Spleen (tissue), 11 donors: ENCODE data around the gene ARMC10. TPM values are rescaled to one million over a fixed set of nuclear protein-coding genes. Genes with fewer than 3 reads are reported as not detected.

Source experiments
- DNase-seq: peaks from one replicate; pipeline ENCODE4 v3.0.0-alpha.2; 2020
- H3K27ac ChIP-seq, 8 donors: fragments of 200-600 bp; sonication (generic) in 7 of 8; 1 replicate in 4 of 8; 2 replicates in 4 of 8; pipeline versions ENCODE4 v1.5.0 to v1.8.0; 2016 to 2021; ENCODE audit warnings: inconsistent platforms in 4 of 8, mild to moderate bottlenecking in 4 of 8, moderate library complexity in 1 of 8
- H3K27me3 ChIP-seq, 7 donors: fragments of 200-600 bp; sonication (generic) in 6 of 7; replicated peaks in 1 of 7; 1 replicate in 4 of 7; 2 replicates in 3 of 7; pipeline versions ENCODE4 v1.5.0 to v1.8.0; 2016 to 2021; ENCODE audit warnings: inconsistent platforms in 3 of 7, mild to moderate bottlenecking in 1 of 7
- H3K36me3 ChIP-seq, 6 donors: fragments of 200-600 bp; sonication (generic) in 5 of 6; 1 replicate in 4 of 6; 2 replicates in 2 of 6; pipeline versions ENCODE4 v1.5.0 to v1.8.0; 2016 to 2021; ENCODE audit warnings: inconsistent platforms in 2 of 6
- H3K4me1 ChIP-seq, 6 donors: fragments of 200-600 bp; sonication (generic) in 5 of 6; 1 replicate in 3 of 6; 2 replicates in 3 of 6; pipeline versions ENCODE4 v1.5.0 to v1.8.0; 2016 to 2021; ENCODE audit warnings: inconsistent platforms in 3 of 6
- H3K4me3 ChIP-seq, 8 donors: fragments of 200-600 bp; sonication (generic) in 7 of 8; 1 replicate in 4 of 8; 2 replicates in 4 of 8; pipeline versions ENCODE4 v1.5.0 to v1.8.0; 2016 to 2021; ENCODE audit warnings: inconsistent platforms in 4 of 8, mild to moderate bottlenecking in 4 of 8, moderate library complexity in 2 of 8
- H3K9me3 ChIP-seq, 8 donors: fragments of 200-600 bp; sonication (generic) in 7 of 8; 1 replicate in 4 of 8; 2 replicates in 4 of 8; pipeline versions ENCODE4 v1.5.0 to v1.8.0; 2016 to 2021; ENCODE audit warnings: inconsistent platforms in 4 of 8
- CTCF ChIP-seq, 11 experiments: fragments of 200-600 bp in 7 of 11; fragments of 450-650 bp in 4 of 11; sonication (generic) in 4 of 11; IDR thresholded peaks in 8 of 11; conservative IDR thresholded peaks in 3 of 11; 1 replicate in 7 of 11; 2 replicates in 4 of 11; pipeline versions ENCODE4 v1.4.0 to v1.8.0; 2016 to 2021; ENCODE audit warnings: antibody characterized with exemption in 11 of 11, inconsistent platforms in 4 of 11, mild to moderate bottlenecking in 1 of 11
- POLR2A ChIP-seq, 3 donors: fragments of 450-650 bp; IDR thresholded peaks; one replicate each; pipeline ENCODE4 v1.5.1; 2017; ENCODE audit warnings: antibody characterized with exemption in 3 of 3, mild to moderate bottlenecking in 1 of 3
- POLR2AphosphoS5 ChIP-seq, 3 donors: sonication (generic); formaldehyde crosslinking; IDR thresholded peaks; one replicate each; pipeline ENCODE4 v1.5.1; 2017; ENCODE audit warnings: antibody characterized with exemption in 3 of 3
- WGBS, 5 donors: extraction: QIAGEN DNeasy Blood & Tissue Kit in 3 of 5; methylation state at CpG; one replicate each; pipeline versions ENCODE4 v1.1.5 to v1.1.7; 2013 to 2018; 5-methylcytosine and 5-hydroxymethylcytosine counted together
- intact Hi-C: fragments of 100-400 bp; cut with DNase I; formaldehyde crosslinking; loops from one replicate; pipeline ENCODE4 v1.15.0; 2023; ENCODE audit warnings: low total_unique reads
- polyA plus RNA-seq, 3 donors: library from polyadenylated mRNA; stranded (reverse); fragments of 200-250 nt; gene quantifications; one replicate each; pipeline ENCODE4 v1.2.1, GENCODE V29; 2013
- total RNA-seq, 7 donors: library from RNA; depleted of rRNA in 3 of 7; stranded (reverse); fragments of >200 nt in 3 of 7; fragmentation: NEBNext Ultra II Directional in 4 of 7; extraction: Animal tissue kit (Norgen Biotek cat#: 25700) in 4 of 7; gene quantifications; one replicate each; pipeline versions ENCODE4 v1.1.0 to v1.2.1, GENCODE V29; 2016 to 2021
- donor health status: healthy with polysubstance abuse.
- donor health status: DM: no; HTN: no; CAD: no; lungs with moderate emphysema.
- donor health status: DM: no; HTN: no; CAD: no.
- donor health status: Bipolar disorder and iron deficiency.
- donor health status: healthy.
- donor health status: DM: no; HTN: no; CAD: no.
- donor health status: DM: yes; HTN: yes; CAD: no.

The ARMC10 gene
- total and polyA plus RNA-seq, 10 donors, result 11.7 to 29.8 (median 26.2) TPM

GRCh38 chr7:103140061-103140460 is 65.1 kb downstream of the ARMC10 start:
- Histone ChIP-seq H3K9me3 (no peaks in the 10 kb centered on the region), H3K27ac (peak overlapping the region in 1 of 8 donors; percentile 43), H3K36me3 (peaks cover 0 to 13% (median 0%) of the 10 kb centered on the region in 6 donors), H3K4me1 (peaks cover 0 to 7% (median 2%) of the 10 kb centered on the region in 6 donors), H3K4me3 (no peak overlapping the region), H3K27me3 (no peaks in the 10 kb centered on the region)
- no peak for DNase-seq
- TF ChIP-seq POLR2AphosphoS5 (IDR thresholded peaks at IDR 0.05) (no peak), POLR2A (IDR thresholded peaks at IDR 0.05) (no peak), CTCF (IDR thresholded peaks at IDR 0.05 in 8 of 11, conservative IDR thresholded peaks at IDR 0.05 in 3 of 11) (no peak)
- 76 to 97% (median 92%) methylated on average over 2 of the region's 2 CpGs; no CpG with 5 or more reads in 1 of the 5 donors for WGBS, 5 donors
- intact Hi-C loops, result no loop called here

GRCh38 chr7:103140685-103141084 is 65.7 kb downstream of the ARMC10 start:
- peak overlapping the region in 1 of 8 donors; percentile 43 for H3K27ac ChIP-seq
- H3K4me1 ChIP-seq, result peaks cover 0 to 7% (median 2%) of the 10 kb centered on the region in 6 donors
- H3K27me3 ChIP-seq, result no peaks in the 10 kb centered on the region
- TF ChIP-seq POLR2A (IDR thresholded peaks at IDR 0.05), result no peak
- no peak for TF ChIP-seq POLR2AphosphoS5 (IDR thresholded peaks at IDR 0.05)
- TF ChIP-seq CTCF (IDR thresholded peaks at IDR 0.05 in 8 of 11, conservative IDR thresholded peaks at IDR 0.05 in 3 of 11), result no peak
- no peaks in the 10 kb centered on the region for H3K9me3 ChIP-seq
- H3K36me3 ChIP-seq, result peaks cover 0 to 13% (median 0%) of the 10 kb centered on the region in 6 donors
- H3K4me3 ChIP-seq, result no peak overlapping the region
- WGBS, 5 donors, result 90 to 95% (median 93%) methylated on average over 2 of the region's 2 CpGs
- DNase-seq, result no peak
- intact Hi-C loops, result no loop called here

- H3K27me3 ChIP-seq, result no peaks in the 10 kb centered on the region
- peaks cover 0 to 18% (median 7%) of the 10 kb centered on the region in 6 donors for H3K4me1 ChIP-seq
- no peaks in the 10 kb centered on the region for H3K9me3 ChIP-seq
- peaks cover 0 to 13% (median 0%) of the 10 kb centered on the region in 6 donors for H3K36me3 ChIP-seq
- H3K27ac ChIP-seq, result peak overlapping the region in 1 of 8 donors; percentile 4
- DNase-seq, result no peak
- intact Hi-C loops, result no loop called here
- TF ChIP-seq POLR2AphosphoS5 (IDR thresholded peaks at IDR 0.05), result no peak
- TF ChIP-seq CTCF (IDR thresholded peaks at IDR 0.05 in 8 of 11, conservative IDR thresholded peaks at IDR 0.05 in 3 of 11), result no peak
- no peak for TF ChIP-seq POLR2A (IDR thresholded peaks at IDR 0.05)
- H3K4me3 ChIP-seq, result no peak overlapping the region
- WGBS, 5 donors, result 90 to 92% (median 91%) methylated on average over 8 of the region's 8 CpGs
These were observed 66.9 kb downstream of the ARMC10 start for GRCh38 chr7:103141753-103142404.

GRCh38 chr7:103142494-103142893 is 67.6 kb downstream of the ARMC10 start:
- no peak for DNase-seq
- WGBS, 5 donors, result 85 to 96% (median 92%) methylated on average over 1 of the region's 1 CpG
- Histone ChIP-seq H3K4me3 (no peak overlapping the region), H3K36me3 (peaks cover 0 to 13% (median 0%) of the 10 kb centered on the region in 6 donors), H3K27me3 (no peaks in the 10 kb centered on the region), H3K27ac (peak overlapping the region in 1 of 8 donors; percentile 4), H3K9me3 (no peaks in the 10 kb centered on the region), H3K4me1 (peaks cover 4 to 24% (median 12%) of the 10 kb centered on the region in 6 donors)
- intact Hi-C loops, result no loop called here
- TF ChIP-seq CTCF (IDR thresholded peaks at IDR 0.05 in 8 of 11, conservative IDR thresholded peaks at IDR 0.05 in 3 of 11) (no peak), POLR2AphosphoS5 (IDR thresholded peaks at IDR 0.05) (no peak)
